OCI-LY7 (cell line): ENCODE measurements around the gene CNTNAP4.

Source experiments
- CTCF ChIP-seq: fragments of 200-600 bp; sonication (generic); conservative IDR thresholded peaks from 2 replicates; pipeline ENCODE4 v1.5.1; 2014; ENCODE audit warnings: mild to moderate bottlenecking, antibody characterized with exemption, low read length, moderate library complexity, mixed read lengths
- EZH2phosphoT487 ChIP-seq: fragments of 200-600 bp; sonication (generic); IDR thresholded peaks from 2 replicates; pipeline ENCODE4 v1.6.1; 2018; ENCODE audit warnings: low read depth, borderline replicate concordance, mild to moderate bottlenecking, mixed run types, antibody characterized with exemption, low read length, moderate library complexity, mixed read lengths

DNA sequence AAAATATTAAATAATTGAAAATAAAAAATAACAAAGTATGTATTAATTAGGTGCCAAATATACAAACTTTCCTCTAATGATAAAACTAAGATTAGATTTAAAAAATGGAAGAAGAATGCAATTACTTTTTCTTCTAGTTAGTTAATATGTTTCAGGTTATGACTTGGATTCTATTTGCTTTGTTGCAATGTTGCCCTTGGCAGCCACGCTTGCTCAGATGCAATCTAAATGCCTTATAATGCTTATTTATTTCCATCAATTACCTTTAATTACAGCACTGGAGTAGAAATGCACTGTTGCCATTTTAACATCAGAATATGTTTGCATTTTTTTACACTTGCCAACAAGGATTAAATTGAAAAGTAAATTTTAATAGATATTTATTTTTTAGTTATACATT is 263.9 kb downstream of the CNTNAP4 start:
- no peak for TF ChIP-seq CTCF
- no peak for TF ChIP-seq EZH2phosphoT487
